ENCODE data around the gene EIPR1. TPM values are rescaled to one million over a fixed set of nuclear protein-coding genes. Genes with fewer than 3 reads are reported as not detected.

Gene EIPR1
- total RNA-seq, 1 experiment from 2014 or later: 27.8 TPM

- Histone ChIP-seq H2AK5ac (ENCODE audit: insufficient read length, low read length) (no peak overlapping the region), H2BK120ac (ENCODE audit: low read depth, low read length, poor library complexity, severe bottlenecking) (no peak overlapping the region), H3K23me2 (ENCODE audit: insufficient read length, low read depth, low read length, poor library complexity, severe bottlenecking) (no peaks in the 10 kb centered on the region), H4K8ac (replicated peaks; ENCODE audit: insufficient read length, low read depth, low read length) (no peak overlapping the region), H3K23ac (ENCODE audit: insufficient read length, low read depth, low read length) (no peak overlapping the region), H3K4me2 (ENCODE audit: insufficient read depth, insufficient read length, low read length) (no peak overlapping the region), H2BK15ac (ENCODE audit: low read depth, low read length) (no peak overlapping the region), H3K56ac (ENCODE audit: insufficient read length, low read depth, low read length) (no peak overlapping the region), H2BK20ac (ENCODE audit: low read depth, low read length, poor library complexity, severe bottlenecking) (no peak overlapping the region), H3K9ac (ENCODE audit: extremely low read depth, insufficient read length, low read length) (no peak overlapping the region), H4K20me1 (ENCODE audit: control insufficient read depth, insufficient read depth, insufficient read length) (no peaks in the 10 kb centered on the region), H3K18ac (ENCODE audit: insufficient read length, low read depth, low read length) (no peak overlapping the region), H3T11ph (ENCODE audit: low read length) (no peak overlapping the region), H2AFZ (ENCODE audit: low read length) (no peak overlapping the region), H3K14ac (ENCODE audit: insufficient read depth, low read length) (no peak overlapping the region), H3K79me1 (ENCODE audit: insufficient read depth, low read depth, low read length, poor library complexity, severe bottlenecking) (no peaks in the 10 kb centered on the region), H4K5ac (ENCODE audit: insufficient read length, low read depth, low read length) (no peak overlapping the region), H3K27ac (ENCODE audit: insufficient read length, low read depth, low read length) (no peak overlapping the region), H3K79me2 (ENCODE audit: insufficient read depth, low read length) (no peaks in the 10 kb centered on the region), H2BK5ac (ENCODE audit: insufficient read length, low read length) (no peak overlapping the region), H3K4ac (ENCODE audit: low read depth, low read length) (no peak overlapping the region), H3K4me1 (ENCODE audit: insufficient read depth, low read length) (no peaks in the 10 kb centered on the region), H3K27me3 (ENCODE audit: insufficient read depth, low read length) (no peaks in the 10 kb centered on the region), H4K91ac (ENCODE audit: insufficient read length, low read depth, low read length) (no peak overlapping the region), H2BK12ac (ENCODE audit: insufficient read length, low read depth, low read length) (no peak overlapping the region), H3K9me3 (ENCODE audit: control insufficient read depth, low read depth, low read length) (no peaks in the 10 kb centered on the region)
- peak overlapping the region in 1 of 3 experiments; percentile 38; a peak in 2 of 7 replicates for H3K27ac Mint-ChIP-seq
- H3K4me3 Mint-ChIP-seq: no peak overlapping the region
- WGBS (ENCODE audit: extremely low coverage, insufficient read length, low lambda C conversion rate): no CpG with 5 or more reads among the region's 13 CpGs
- no peak for TF ChIP-seq CTCF (conservative IDR thresholded peaks at IDR 0.05)
- H3K27me3 Mint-ChIP-seq (ENCODE audit: low read depth): no peaks in the 10 kb centered on the region
- peaks cover 0 to 4% of the 10 kb centered on the region in 2 experiments; a peak in 2 of 4 replicates for H3K4me1 Mint-ChIP-seq
- H3K9me3 Mint-ChIP-seq: no peaks in the 10 kb centered on the region
- H3K36me3 Mint-ChIP-seq (ENCODE audit: insufficient read depth in 1 of 3, low read depth in 3 of 3): peaks cover 13 to 31% (median 23%) of the 10 kb centered on the region in 3 experiments; a peak in 6 of 7 replicates
- no peak for DNase-seq
Measured at GRCh38 chr2:3420076-3420768, 42.6 kb upstream of the EIPR1 start.
